ENCODE results near the gene LRRC56. TPM values are rescaled to one million over a fixed set of nuclear protein-coding genes. Genes with fewer than 3 reads are reported as not detected.

The LRRC56 gene
- total and polyA plus RNA-seq, 2 of the 13 experiments (the other 11 are each of a cell fraction or from before 2014, with no cell fraction given) = 0.11 to 0.29 TPM

- 0 out of 2 replicates have a peak, but pooled peaks have one; percentile 57 for TF ChIP-seq ZNF274 (CRISPR knock-in tag; IDR thresholded peaks at IDR 0.05)
- TF ChIP-seq ADNP (CRISPR knock-in tag; IDR thresholded peaks at IDR 0.05) = no peak
- 0 out of 2 replicates have a peak, but pooled peaks have one; percentile 26 for TF ChIP-seq TFE3 (CRISPR knock-in tag; IDR thresholded peaks at IDR 0.05)
- 0 out of 2 replicates have a peak, but pooled peaks have one; percentile 22 for TF ChIP-seq PHF21A (CRISPR knock-in tag; IDR thresholded peaks at IDR 0.05)
- 0 out of 2 replicates have a peak, but pooled peaks have one; percentile 50 for TF ChIP-seq DMTF1 (CRISPR knock-in tag; IDR thresholded peaks at IDR 0.05)
- TF ChIP-seq ZNF607 (CRISPR knock-in tag; IDR thresholded peaks at IDR 0.05; ENCODE audit: borderline replicate concordance) = peak; percentile 59; the same call in 1 of the 2 replicates
- no peak for TF ChIP-seq POLR2AphosphoS2 (IDR thresholded peaks at IDR 0.05; ENCODE audit: low read depth, low read length)
- TF ChIP-seq ZGPAT (CRISPR knock-in tag; IDR thresholded peaks at IDR 0.05) = peak; percentile 30; the same call in 1 of the 2 replicates
These were observed 1.2 kb downstream of the LRRC56 start (continued) for GRCh38 chr11:538431-539051.
